Progenitor cell of endocrine pancreas (in vitro differentiated cells): ENCODE measurements around the gene ADARB1. TPM values are rescaled to one million over a fixed set of nuclear protein-coding genes. Genes with fewer than 3 reads are reported as not detected.

Source experiments
- DNase-seq: peaks from one replicate; pipeline ENCODE4 v3.0.0; 2021; ENCODE audit warnings: low spot score; ENCODE audit not compliant: unreplicated experiment
- H3K27ac Mint-ChIP-seq: 2 replicates; pipeline ENCODE4 v1.8.0; 2021; ENCODE audit warnings: mild to moderate bottlenecking, moderate library complexity, mixed read lengths
- H3K27me3 Mint-ChIP-seq: 2 replicates; pipeline ENCODE4 v1.8.0; 2021; ENCODE audit warnings: mixed read lengths
- H3K36me3 Mint-ChIP-seq: 2 replicates; pipeline ENCODE4 v1.8.0; 2022; ENCODE audit warnings: mixed read lengths; ENCODE audit not compliant: insufficient read depth
- H3K4me1 Mint-ChIP-seq: 2 replicates; pipeline ENCODE4 v1.8.0; 2021; ENCODE audit warnings: low read depth, mixed read lengths
- H3K4me3 Mint-ChIP-seq: 2 replicates; pipeline ENCODE4 v1.8.0; 2021; ENCODE audit warnings: low read depth, mild to moderate bottlenecking, moderate library complexity, mixed read lengths
- H3K9me3 Mint-ChIP-seq: 2 replicates; pipeline ENCODE4 v1.8.0; 2021; ENCODE audit warnings: low read depth, mixed read lengths
- total RNA-seq: library from RNA; stranded (reverse); gene quantifications from 2 replicates; pipeline ENCODE4 v1.2.1, GENCODE V29; 2021
- TF ChIP-seq, protein P1 (sequence below): fragments of 200-600 bp; sonication (generic); IDR thresholded peaks from one replicate; pipeline ENCODE4 v1.5.0; 2021; ENCODE audit warnings: antibody characterized with exemption, mild to moderate bottlenecking; ENCODE audit not compliant: unreplicated experiment

The ADARB1 gene
- total RNA-seq, 1 donor from 2014 or later: 19.1 TPM

DNA sequence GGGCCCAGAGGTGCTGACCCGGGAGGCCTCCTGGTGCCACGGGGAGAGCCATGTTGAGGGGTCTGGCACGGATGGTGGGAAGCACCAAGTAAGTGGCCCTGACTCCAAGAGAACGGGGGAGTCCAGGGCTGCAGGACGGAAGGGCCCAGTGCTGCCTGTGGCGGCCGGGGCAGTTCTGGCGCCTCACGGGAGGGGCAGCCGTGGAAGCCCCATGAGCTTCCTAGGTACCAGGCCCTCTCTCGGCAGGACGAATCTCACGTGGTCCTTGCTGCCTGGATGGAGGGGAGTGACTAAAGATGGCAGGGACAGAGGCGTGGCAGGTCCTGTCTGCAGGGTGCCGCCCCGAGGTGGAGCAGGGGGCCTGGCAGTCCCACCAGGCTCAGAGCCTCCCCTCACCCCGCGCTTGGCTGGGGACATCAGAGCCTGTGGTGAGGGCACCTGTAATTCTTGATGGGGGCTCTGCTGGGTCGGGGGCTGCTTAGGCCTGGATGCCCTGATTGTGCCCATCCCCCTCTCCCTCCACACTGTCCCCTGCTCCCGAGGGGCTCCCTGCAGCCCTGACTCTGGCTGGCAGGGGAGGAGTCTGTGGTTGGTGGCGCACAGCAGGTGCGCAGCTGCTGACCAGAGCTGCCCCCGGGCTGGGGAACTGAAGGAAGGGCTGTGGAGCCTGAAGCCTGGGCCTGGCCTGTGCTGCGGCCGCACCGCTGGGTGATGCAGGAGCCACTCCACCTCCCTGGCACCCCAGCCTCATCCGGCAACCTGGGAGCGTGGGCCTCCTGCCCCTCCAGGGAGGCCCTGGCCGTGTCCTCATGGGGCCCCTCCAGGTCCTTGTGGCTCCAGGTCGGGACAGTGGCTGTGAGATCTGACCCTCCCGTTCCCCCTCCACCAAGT, 181.9 kb downstream of the ADARB1 start:
- H3K4me1 Mint-ChIP-seq: no peaks in the 10 kb centered on the region
- DNase-seq: peak; percentile 9
- no peaks in the 10 kb centered on the region for H3K36me3 Mint-ChIP-seq
- H3K4me3 Mint-ChIP-seq: no peak overlapping the region
- TF ChIP-seq, protein P1, sequence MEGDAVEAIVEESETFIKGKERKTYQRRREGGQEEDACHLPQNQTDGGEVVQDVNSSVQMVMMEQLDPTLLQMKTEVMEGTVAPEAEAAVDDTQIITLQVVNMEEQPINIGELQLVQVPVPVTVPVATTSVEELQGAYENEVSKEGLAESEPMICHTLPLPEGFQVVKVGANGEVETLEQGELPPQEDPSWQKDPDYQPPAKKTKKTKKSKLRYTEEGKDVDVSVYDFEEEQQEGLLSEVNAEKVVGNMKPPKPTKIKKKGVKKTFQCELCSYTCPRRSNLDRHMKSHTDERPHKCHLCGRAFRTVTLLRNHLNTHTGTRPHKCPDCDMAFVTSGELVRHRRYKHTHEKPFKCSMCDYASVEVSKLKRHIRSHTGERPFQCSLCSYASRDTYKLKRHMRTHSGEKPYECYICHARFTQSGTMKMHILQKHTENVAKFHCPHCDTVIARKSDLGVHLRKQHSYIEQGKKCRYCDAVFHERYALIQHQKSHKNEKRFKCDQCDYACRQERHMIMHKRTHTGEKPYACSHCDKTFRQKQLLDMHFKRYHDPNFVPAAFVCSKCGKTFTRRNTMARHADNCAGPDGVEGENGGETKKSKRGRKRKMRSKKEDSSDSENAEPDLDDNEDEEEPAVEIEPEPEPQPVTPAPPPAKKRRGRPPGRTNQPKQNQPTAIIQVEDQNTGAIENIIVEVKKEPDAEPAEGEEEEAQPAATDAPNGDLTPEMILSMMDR: no peak
- H3K9me3 Mint-ChIP-seq: no peaks in the 10 kb centered on the region
- no peak overlapping the region for H3K27ac Mint-ChIP-seq
- peaks cover 10% of the 10 kb centered on the region for H3K27me3 Mint-ChIP-seq

DNA sequence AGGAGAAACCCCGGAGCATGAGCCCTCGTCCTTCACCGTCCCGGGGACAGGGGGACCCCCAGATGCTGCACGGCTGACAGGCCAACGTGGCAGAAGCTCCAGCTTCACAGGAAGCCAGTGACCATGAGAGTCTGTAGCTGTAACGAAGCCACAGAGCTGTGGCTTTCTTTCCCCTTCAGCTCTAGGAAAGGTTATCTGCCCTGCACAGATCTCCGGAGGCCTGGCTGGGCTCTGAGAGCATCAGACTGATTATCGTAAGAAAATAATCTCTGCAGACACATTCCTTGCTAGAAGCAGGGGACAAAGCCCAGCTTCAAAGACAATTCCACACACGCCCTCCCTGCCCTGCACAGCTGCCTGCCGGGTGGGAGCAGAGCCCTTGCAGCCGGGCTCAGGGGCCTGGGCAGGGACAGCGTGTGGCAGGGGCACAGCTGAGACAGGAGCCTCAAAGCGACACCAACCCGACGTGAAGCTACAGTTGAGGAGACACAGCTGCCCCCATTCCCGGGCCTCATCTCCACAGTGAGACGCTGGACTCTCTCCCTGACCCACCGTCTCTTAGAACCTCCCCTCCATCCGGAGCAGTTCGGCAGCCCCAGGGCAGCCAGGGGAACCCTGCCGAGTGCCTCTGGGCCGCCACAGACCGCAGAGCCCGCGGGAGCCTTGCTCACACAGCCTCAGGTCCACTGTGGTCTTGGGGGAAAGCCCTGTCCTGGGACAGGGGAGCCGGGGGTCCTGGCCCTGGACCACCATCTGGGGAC, 182.7 kb downstream of the ADARB1 start:
- H3K4me1 Mint-ChIP-seq: no peaks in the 10 kb centered on the region

DNA sequence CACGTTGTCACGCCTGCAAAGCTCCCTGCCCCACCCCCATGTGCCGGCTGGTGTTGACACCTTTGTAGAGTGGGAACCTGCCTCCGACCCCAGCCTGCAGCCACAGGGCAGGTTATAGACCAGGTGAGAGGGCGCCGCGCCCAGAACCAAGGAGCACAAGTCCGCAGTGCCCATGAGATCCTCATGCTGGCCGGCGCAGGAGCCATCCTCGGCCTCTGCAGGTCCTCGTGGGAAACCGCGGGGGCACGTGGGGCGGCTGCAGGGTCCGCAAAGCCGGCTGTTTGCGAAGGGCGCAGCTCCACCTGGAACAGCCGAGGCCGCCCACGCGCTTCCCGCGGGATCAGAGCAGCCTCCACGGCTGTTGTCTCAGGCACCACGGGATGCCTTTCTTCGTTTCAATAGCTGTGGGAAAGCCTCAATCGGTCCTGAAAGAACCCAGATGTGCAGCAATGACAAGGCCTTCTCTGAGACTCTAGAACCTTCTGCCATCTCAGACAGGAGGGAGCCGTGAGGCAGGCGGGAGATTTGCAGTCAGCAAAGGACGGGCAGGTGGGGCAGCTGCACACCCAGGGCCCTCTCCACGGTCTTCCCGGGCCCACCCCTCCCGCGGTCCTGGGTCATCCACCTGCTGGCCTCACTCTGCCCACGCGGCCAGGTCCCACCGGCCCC, 183.4 kb downstream of the ADARB1 start:
- Mint-ChIP-seq H3K9me3 (no peaks in the 10 kb centered on the region), H3K27me3 (peaks cover 10% of the 10 kb centered on the region), H3K4me3 (no peak overlapping the region), H3K27ac (no peak overlapping the region), H3K4me1 (no peaks in the 10 kb centered on the region), H3K36me3 (no peaks in the 10 kb centered on the region)
- TF ChIP-seq, protein P1: no peak
- DNase-seq: peak; percentile 8

More for the DNA sequence above, 182.7 kb downstream of the ADARB1 start:
- peaks cover 10% of the 10 kb centered on the region for H3K27me3 Mint-ChIP-seq
- H3K4me3 Mint-ChIP-seq: no peak overlapping the region
- TF ChIP-seq, protein P1: no peak
- no peaks in the 10 kb centered on the region for H3K36me3 Mint-ChIP-seq
- peak; percentile 6 for DNase-seq
- H3K27ac Mint-ChIP-seq: no peak overlapping the region
- no peaks in the 10 kb centered on the region for H3K9me3 Mint-ChIP-seq

DNA sequence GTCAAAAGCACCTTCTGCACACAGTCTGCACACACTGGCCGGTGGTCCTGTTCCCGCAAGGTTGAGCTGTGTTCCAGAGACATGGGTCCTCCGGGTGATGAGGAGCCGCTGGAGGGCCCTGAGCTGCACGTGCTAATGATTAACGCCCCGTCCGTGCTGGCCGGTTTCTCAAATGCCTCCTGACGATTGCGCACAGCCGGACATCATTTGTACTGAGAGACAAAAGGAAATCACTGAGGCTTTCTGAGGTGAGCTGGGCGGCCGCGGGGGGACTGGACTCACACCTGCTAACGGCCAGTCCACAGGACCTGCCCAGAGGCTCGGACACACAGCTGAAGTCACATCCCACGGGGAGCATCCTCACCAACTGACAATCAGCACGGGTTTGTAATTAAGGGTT, 184.1 kb downstream of the ADARB1 start:
- TF ChIP-seq, protein P1: no peak
- Mint-ChIP-seq H3K9me3 (no peaks in the 10 kb centered on the region), H3K27me3 (peaks cover 8% of the 10 kb centered on the region), H3K27ac (no peak overlapping the region), H3K36me3 (peaks cover 4% of the 10 kb centered on the region), H3K4me3 (no peak overlapping the region), H3K4me1 (no peaks in the 10 kb centered on the region)
- DNase-seq: peak; percentile 10
